ENCODE results near the gene PPFIBP2. TPM values are rescaled to one million over a fixed set of nuclear protein-coding genes. Genes with fewer than 3 reads are reported as not detected.

Gene PPFIBP2
- 4.9 and 6.7 TPM in 2 replicates for total RNA-seq

DNA sequence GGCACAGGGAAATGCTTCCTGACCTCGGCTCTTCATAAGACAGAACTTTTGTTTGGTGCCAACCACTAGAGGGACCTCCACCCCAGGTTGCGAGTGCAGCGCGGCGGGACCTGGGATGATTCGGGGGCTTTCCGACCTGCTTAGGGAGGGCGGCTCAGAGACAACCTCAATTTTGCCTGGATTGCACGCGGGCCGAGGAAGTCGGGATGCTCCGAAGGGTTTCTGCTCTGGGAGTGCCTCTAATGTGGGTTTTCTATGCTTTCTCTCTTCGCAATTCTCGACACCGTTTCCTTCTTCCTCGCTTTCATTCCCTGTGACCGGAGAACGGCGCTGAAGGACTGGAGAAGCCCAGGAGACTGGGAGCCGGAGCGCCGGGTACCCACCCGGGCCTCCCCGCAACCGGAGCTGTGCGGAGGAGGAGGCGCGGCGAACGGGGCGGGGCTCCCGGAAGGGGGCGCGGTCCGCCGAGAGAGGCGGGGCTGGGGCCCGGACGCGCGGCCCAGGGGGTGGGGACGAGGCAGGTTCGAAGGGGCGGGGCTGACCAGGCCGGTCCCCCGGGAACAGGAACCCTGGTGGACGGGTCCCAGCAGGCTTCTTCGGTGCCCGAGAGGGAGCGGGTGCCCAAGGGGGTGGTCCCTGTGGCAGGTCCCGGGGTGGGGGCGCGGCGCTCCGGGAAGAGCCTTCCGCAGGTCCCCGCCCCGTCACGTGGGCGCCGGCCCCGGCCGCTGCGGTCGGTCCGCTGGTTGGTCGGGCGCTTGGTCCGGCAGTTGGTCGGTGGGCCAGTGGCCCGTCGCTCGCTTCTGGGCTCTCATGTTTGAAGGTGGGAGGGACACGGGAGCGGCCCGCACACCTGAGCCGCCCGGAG, at the start of gene PPFIBP2:
TSS of gene PPFIBP2 (plus strand) at position 766 of the 865 bp plus-strand sequence. CDS start 35,477 bp downstream, outside the sequence.

DNA sequence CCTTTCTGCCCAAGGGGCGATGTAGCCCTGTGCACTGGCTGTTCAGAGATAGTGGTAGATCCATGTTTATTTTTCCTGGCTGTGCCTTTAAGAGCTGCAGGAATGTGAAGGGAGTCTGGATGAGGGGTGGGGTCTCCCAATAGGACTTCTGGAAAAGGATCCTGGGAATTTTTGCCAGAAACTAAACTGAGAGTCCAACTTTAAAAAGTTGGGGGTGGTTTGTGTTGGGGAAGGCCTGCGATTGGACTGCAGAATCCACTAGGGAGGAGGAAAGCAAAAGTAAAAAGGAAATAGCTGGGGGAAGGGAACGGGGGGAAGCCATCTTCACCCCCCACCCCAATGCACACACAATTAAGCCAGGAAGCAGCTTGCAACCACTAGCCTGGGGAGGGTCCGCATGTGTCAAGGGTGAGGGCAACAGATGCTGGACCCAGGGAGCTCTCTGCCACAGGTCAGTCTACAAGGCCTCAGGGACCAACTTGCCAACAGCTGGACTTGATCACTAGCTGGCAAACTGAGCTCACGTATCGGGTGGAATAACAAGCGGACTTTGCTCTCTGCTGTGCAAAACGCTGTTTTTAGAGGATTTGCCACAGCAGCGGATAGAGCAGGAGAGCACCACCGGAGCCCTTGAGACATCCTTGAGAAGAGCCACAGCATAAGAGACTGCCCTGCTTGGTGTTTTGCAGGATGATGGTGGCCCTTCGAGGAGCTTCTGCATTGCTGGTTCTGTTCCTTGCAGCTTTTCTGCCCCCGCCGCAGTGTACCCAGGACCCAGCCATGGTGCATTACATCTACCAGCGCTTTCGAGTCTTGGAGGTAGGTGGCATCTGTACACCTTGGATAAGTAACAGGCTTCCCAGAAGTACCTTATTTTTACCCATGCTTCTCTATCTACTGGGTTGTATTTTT, 28.4 kb upstream of the PPFIBP2 start, which contains the start of gene OLFML1:
TSS of gene OLFML1 (plus strand) at position 321 of the 912 bp plus-strand sequence. CDS start at position 691, 370 bp downstream.

DNA sequence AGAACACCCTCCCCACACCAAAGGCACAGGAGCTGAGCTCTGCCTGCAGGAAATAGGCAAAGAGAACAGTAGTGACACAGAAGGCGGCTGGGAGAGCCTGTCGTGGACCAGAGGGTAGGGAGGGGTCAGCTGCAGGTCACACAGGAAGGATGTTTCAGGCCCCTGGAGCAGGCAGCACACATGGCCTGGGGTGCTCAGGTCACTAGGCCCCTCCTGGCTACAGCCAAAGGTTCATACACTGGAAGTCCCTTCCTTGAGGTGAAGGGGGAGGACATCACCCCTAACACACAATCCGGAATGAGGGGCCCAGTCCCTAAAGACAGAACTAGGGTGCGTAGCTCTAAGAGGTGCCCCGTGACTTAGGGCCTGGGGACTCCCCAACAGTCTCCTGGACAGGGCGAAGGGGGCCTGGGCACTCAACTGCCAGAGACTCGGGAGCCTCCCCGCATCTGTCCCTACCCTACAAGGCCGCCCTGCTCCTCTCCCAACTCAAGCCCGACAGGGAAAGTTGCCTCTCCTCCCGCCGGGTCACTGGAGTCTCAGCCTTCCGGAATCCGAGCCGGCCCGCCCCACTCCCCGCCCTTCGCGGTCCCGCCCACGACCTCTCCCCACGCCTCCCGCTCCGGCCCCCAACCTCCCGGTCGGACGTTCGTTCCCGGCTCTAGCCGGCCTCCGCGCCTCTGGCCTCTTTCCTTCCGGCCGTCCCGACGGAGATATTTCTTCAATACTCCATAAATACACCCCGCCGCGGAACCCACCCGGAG, 159.3 kb downstream of the PPFIBP2 start, which contains the start of gene CYB5R2:
TSS of gene CYB5R2 (minus strand) at position 541 of the 764 bp plus-strand sequence. CDS start 675 bp downstream, outside the sequence.

Other genes with a start within 250 kb of the PPFIBP2 start
- 2.5 and 3.2 TPM in 2 replicates for gene OLFML1, start 28.5 kb upstream of the PPFIBP2 start, total RNA-seq
- gene CYB5R2, start 159.5 kb downstream of the PPFIBP2 start, total RNA-seq: 34.5 and 42.8 TPM in 2 replicates
- not detected in 2 replicates for gene OVCH2, start 192.5 kb downstream of the PPFIBP2 start, total RNA-seq

Data from bronchus fibroblast of lung (primary cell).